CD4-positive, alpha-beta T cell (primary cell): ENCODE data around the gene GPX6. TPM values are rescaled to one million over a fixed set of nuclear protein-coding genes. Genes with fewer than 3 reads are reported as not detected.

ENCODE experiments used
- ATAC-seq: fragments of 200-7000 bp; cut with Tn5 transposase; one replicate; pipeline ENCODE4 v1.10.0; 2022; ENCODE audit warnings: mild to moderate bottlenecking; ENCODE audit not compliant: poor library complexity
- CTCF ChIA-PET: fragments of 350-600 bp; sonication (Branson Sonifier 250); formaldehyde crosslinking; loops from one replicate; lab custom pipeline; 2021; ENCODE audit warnings: antibody characterized with exemption, inconsistent platforms; lab: Charles Lee
- POLR2A ChIA-PET: fragments of 350-600 bp; sonication (Branson Sonifier 250); formaldehyde crosslinking; loops from one replicate; lab custom pipeline; 2021; ENCODE audit warnings: antibody characterized with exemption, inconsistent platforms; lab: Charles Lee
- DNase-seq, 14 experiments: peaks; one replicate each; pipeline ENCODE4 v3.0.0-alpha.2; 2013 to 2020; ENCODE audit warnings: mixed read lengths in 2 of 14
- H3K27ac ChIP-seq, 2 donors: one replicate each; pipeline versions ENCODE4 v1.5.1 to v1.7.0; 2013; ENCODE audit warnings: low read length in 2 of 2, low read depth in 1 of 2, mild to moderate bottlenecking in 1 of 2
- H3K27me3 ChIP-seq, 2 experiments: 1 replicate in 1 of 2; 2 replicates in 1 of 2; pipeline versions ENCODE4 v1.6.1 to v1.7.0; 2013; ENCODE audit warnings: low read length in 2 of 2, control low read depth in 1 of 2, mild to moderate bottlenecking in 1 of 2, moderate library complexity in 1 of 2; ENCODE audit not compliant: insufficient read depth in 2 of 2, control insufficient read depth in 1 of 2
- H3K36me3 ChIP-seq: one replicate; pipeline ENCODE4 v1.6.1; 2013; ENCODE audit warnings: low read length, control low read depth; ENCODE audit not compliant: insufficient read depth
- H3K4me1 ChIP-seq: one replicate; pipeline ENCODE4 v1.6.1; 2013; ENCODE audit warnings: low read length, control low read depth; ENCODE audit not compliant: insufficient read depth
- H3K4me3 ChIP-seq: one replicate; pipeline ENCODE4 v1.5.1; 2013; ENCODE audit warnings: mild to moderate bottlenecking, low read length, moderate library complexity
- H3K9me3 ChIP-seq, 2 experiments: 1 replicate in 1 of 2; 2 replicates in 1 of 2; pipeline versions ENCODE4 v1.6.1 to v1.7.0; 2013; ENCODE audit warnings: low read length in 2 of 2, mild to moderate bottlenecking in 2 of 2, control low read depth in 1 of 2, moderate library complexity in 1 of 2; ENCODE audit not compliant: control insufficient read depth in 1 of 2, insufficient read depth in 1 of 2
- H3K27ac Mint-ChIP-seq: one replicate; pipeline ENCODE4 v1.8.0; 2020; ENCODE audit warnings: mixed read lengths
- H3K27me3 Mint-ChIP-seq: one replicate; pipeline ENCODE4 v1.8.0; 2021; ENCODE audit warnings: mixed read lengths
- H3K36me3 Mint-ChIP-seq: one replicate; pipeline ENCODE4 v1.8.0; 2021; ENCODE audit warnings: low read depth, mixed read lengths
- H3K4me1 Mint-ChIP-seq: one replicate; pipeline ENCODE4 v1.8.0; 2021; ENCODE audit warnings: low read depth, mixed read lengths
- H3K4me3 Mint-ChIP-seq: one replicate; pipeline ENCODE4 v1.8.0; 2020; ENCODE audit warnings: mild to moderate bottlenecking, mixed read lengths
- H3K9me3 Mint-ChIP-seq: one replicate; pipeline ENCODE4 v1.8.0; 2020; ENCODE audit warnings: mixed read lengths
- intact Hi-C, 2 experiments: fragments of 100-400 bp; cut with DNase I in 1 of 2; cut with micrococcal nuclease in 1 of 2; formaldehyde crosslinking; loops; one replicate each; pipeline versions ENCODE4 v1.15.1 to v1.9.0; 2023 to 2025; cut with DNase I, micrococcal nuclease
- total RNA-seq, 174 experiments: library from RNA in 2 of 174; stranded (reverse) in 2 of 174; gene quantifications; one replicate each; pipeline ENCODE4 v1.2.3 and lab custom pipeline; 2021 to 2026
- TF ChIP-seq, protein P1 (sequence below): fragments of 200-600 bp; IDR thresholded peaks from one replicate; pipeline ENCODE4 v1.8.0; 2022; ENCODE audit warnings: antibody characterized with exemption, mild to moderate bottlenecking

GPX6 gene
- total RNA-seq, 2 experiments from 2014 or later, result not detected

- DNase-seq, result no peak
- H3K36me3 ChIP-seq, result no peaks in the 10 kb centered on the region
- Mint-ChIP-seq H3K9me3 (peaks cover 11% of the 10 kb centered on the region), H3K27me3 (peaks cover 62% of the 10 kb centered on the region), H3K36me3 (peaks cover 17% of the 10 kb centered on the region), H3K27ac (peak overlapping the region; percentile 92), H3K4me3 (peak overlapping the region; percentile 94), H3K4me1 (peaks cover 48% of the 10 kb centered on the region)
- ChIA-PET CTCF (interaction anchor here (1.0 to 1.2 kb wide), 4 partner anchors 47 to 128 kb away, joined by 3 to 4 read pairs (median 4); no protein-coding TSS in a partner anchor), POLR2A (interaction anchor here (0.5 to 1.2 kb wide), 5 partner anchors 19 to 1794 kb away, joined by 3 to 4 read pairs (median 3); no protein-coding TSS in a partner anchor)
- H3K27me3 ChIP-seq, result peaks cover 8 to 25% of the 10 kb centered on the region in 2 experiments
- H3K4me1 ChIP-seq, result peaks cover 18% of the 10 kb centered on the region
- H3K27ac ChIP-seq, result no peak overlapping the region
- ATAC-seq, result no peak
- peaks cover 0 to 9% of the 10 kb centered on the region in 2 experiments for H3K9me3 ChIP-seq
- H3K4me3 ChIP-seq, result peak overlapping the region; percentile 55
- TF ChIP-seq, protein P1, sequence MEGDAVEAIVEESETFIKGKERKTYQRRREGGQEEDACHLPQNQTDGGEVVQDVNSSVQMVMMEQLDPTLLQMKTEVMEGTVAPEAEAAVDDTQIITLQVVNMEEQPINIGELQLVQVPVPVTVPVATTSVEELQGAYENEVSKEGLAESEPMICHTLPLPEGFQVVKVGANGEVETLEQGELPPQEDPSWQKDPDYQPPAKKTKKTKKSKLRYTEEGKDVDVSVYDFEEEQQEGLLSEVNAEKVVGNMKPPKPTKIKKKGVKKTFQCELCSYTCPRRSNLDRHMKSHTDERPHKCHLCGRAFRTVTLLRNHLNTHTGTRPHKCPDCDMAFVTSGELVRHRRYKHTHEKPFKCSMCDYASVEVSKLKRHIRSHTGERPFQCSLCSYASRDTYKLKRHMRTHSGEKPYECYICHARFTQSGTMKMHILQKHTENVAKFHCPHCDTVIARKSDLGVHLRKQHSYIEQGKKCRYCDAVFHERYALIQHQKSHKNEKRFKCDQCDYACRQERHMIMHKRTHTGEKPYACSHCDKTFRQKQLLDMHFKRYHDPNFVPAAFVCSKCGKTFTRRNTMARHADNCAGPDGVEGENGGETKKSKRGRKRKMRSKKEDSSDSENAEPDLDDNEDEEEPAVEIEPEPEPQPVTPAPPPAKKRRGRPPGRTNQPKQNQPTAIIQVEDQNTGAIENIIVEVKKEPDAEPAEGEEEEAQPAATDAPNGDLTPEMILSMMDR, result no peak
- intact Hi-C loops, result loop anchor here (2.0 to 5.0 kb wide), 5 partner anchors 45 to 143 kb away; partner anchors contain the start of gene ZSCAN12 (in 1 of the 2)
Observed at GRCh38 chr6:28541996-28542395, 26.4 kb upstream of the GPX6 start.

DNA sequence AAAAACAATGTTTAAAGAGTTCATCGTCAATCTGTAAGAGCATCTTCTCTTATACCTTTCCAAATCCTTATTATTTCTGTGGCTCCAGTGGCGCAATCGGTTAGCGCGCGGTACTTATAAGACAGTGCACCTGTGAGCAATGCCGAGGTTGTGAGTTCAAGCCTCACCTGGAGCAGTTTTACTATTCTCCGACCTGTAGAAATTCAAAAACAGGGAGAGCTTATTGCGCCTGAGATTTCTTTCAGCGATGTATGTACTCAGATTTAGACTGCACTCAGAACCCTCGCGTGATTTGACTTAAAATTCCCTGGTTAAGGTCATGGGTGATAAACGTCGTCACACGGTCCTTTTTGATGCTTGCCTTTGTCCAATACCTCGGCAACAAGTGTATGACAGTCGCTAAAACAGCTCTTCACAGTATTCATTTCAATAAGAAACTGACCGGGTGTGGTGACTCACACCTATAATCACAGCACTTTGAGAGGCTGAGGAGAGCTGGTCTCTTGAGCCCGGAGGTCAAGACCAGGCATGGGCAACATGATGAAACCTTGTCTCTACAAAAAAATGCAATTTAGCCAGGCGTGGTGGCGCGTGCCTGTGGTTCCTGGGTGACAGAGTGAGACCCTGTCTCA is 22.0 kb upstream of the GPX6 start:
- peaks cover 8 to 20% of the 10 kb centered on the region in 2 experiments for H3K27me3 ChIP-seq
- no peak overlapping the region for H3K27ac ChIP-seq
- H3K36me3 Mint-ChIP-seq, result peaks cover 11% of the 10 kb centered on the region
- H3K9me3 Mint-ChIP-seq, result peaks cover 11% of the 10 kb centered on the region
- H3K4me1 ChIP-seq, result peaks cover 5% of the 10 kb centered on the region
- TF ChIP-seq, protein P1, result no peak
- peak overlapping the region; percentile 15 for H3K4me3 ChIP-seq
- H3K27ac Mint-ChIP-seq, result peak overlapping the region; percentile 92
- H3K36me3 ChIP-seq, result no peaks in the 10 kb centered on the region
- POLR2A ChIA-PET, result interaction anchor here (0.7 to 1.1 kb wide), 4 partner anchors 12 to 459 kb away, joined by 3 read pairs; partner anchors contain the start of gene GPX5
- CTCF ChIA-PET, result no interaction called here
- H3K4me3 Mint-ChIP-seq, result peak overlapping the region; percentile 85
- H3K9me3 ChIP-seq, result peaks cover 0 to 9% of the 10 kb centered on the region in 2 experiments
- H3K4me1 Mint-ChIP-seq, result peaks cover 33% of the 10 kb centered on the region
- peak; percentile 78 for ATAC-seq
- DNase-seq, result peak in 8 of 14 experiments; percentile 20 to 70 (median 44)
- peaks cover 75% of the 10 kb centered on the region for H3K27me3 Mint-ChIP-seq
- intact Hi-C loops, result loop anchor here (5.0 kb wide), 2 partner anchors 90 to 1970 kb away; no protein-coding TSS in a partner anchor

DNA sequence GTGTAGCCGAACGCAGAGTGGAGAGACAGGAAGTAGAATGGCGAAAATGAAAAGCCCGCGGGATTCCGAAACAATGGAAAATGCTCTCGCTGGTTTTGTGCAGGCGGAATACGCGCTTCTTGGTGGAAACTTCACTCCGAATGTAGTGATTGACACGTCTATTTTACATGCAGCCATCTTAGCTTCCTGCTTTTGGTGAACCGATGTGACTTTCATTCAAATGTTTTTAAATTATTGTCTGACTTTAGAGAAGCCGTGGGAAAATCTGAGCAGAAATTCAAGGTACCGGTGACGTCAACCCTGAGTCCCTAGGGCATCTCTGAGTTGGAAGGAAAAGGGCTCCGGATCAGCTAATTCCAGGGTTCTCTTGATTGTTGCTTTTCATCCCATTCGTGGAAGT is 21.5 kb upstream of the GPX6 start:
- peak overlapping the region; percentile 15 for H3K4me3 ChIP-seq
- H3K9me3 ChIP-seq, result peaks cover 0 to 9% of the 10 kb centered on the region in 2 experiments
- H3K27me3 ChIP-seq, result peaks cover 4 to 20% of the 10 kb centered on the region in 2 experiments
- peak overlapping the region; percentile 85 for H3K4me3 Mint-ChIP-seq
- H3K4me1 ChIP-seq, result no peaks in the 10 kb centered on the region
- peaks cover 8% of the 10 kb centered on the region for H3K36me3 Mint-ChIP-seq
- peaks cover 28% of the 10 kb centered on the region for H3K4me1 Mint-ChIP-seq
- POLR2A ChIA-PET, result interaction anchor here (0.8 to 1.1 kb wide), 3 partner anchors 11 to 87 kb away, joined by 3 read pairs; partner anchors contain the start of gene GPX5
- DNase-seq (peak in 4 of 14 experiments; percentile 14 to 43 (median 26)), ATAC-seq (peak; percentile 53)
- H3K27ac Mint-ChIP-seq, result peak overlapping the region; percentile 92
- no peaks in the 10 kb centered on the region for H3K36me3 ChIP-seq
- CTCF ChIA-PET, result no interaction called here
- TF ChIP-seq, protein P1, result no peak
- H3K27me3 Mint-ChIP-seq, result peaks cover 75% of the 10 kb centered on the region
- peaks cover 11% of the 10 kb centered on the region for H3K9me3 Mint-ChIP-seq
- intact Hi-C loops, result loop anchor here (5.0 kb wide), 2 partner anchors 90 to 1970 kb away; no protein-coding TSS in a partner anchor
- no peak overlapping the region for H3K27ac ChIP-seq
